NCI-H2107 treated with DMSO at 0.1 percent for 48 hours (cell line): ENCODE results near the gene HSD17B2.

ENCODE experiments used
- DNase-seq: peaks from one replicate; lab custom pipeline; 2025; ENCODE audit not compliant: unreplicated experiment; lab: John Stamatoyannopoulos, UW

HSD17B2 gene

GRCh38 chr16:82047374-82047773, 12.3 kb downstream of the HSD17B2 start:
- no peak for DNase-seq

DNA sequence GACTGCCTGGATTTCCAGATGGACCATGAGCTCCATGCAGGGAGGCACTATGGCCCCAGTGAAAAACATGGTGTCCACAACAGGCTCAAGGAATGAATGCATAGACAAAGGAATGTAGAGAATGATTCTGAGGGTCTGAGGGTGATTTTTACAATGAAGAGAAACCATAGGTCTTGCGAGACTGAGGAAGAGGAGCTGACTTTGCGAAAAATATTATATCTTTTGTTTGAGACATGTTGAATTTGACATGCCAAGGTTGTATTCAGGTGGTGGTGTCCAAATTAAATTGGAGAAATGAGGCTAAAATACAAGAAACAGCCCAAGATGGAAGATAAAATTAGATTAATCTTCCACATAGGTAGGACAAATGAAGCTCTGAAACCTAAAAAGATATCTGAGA, 12.7 kb downstream of the HSD17B2 start:
- DNase-seq: no peak

- no peak for DNase-seq
Observed at GRCh38 chr16:82049484-82049883, 14.4 kb downstream of the HSD17B2 start.

GRCh38 chr16:82050506-82050905, 15.5 kb downstream of the HSD17B2 start:
- DNase-seq: no peak

DNA sequence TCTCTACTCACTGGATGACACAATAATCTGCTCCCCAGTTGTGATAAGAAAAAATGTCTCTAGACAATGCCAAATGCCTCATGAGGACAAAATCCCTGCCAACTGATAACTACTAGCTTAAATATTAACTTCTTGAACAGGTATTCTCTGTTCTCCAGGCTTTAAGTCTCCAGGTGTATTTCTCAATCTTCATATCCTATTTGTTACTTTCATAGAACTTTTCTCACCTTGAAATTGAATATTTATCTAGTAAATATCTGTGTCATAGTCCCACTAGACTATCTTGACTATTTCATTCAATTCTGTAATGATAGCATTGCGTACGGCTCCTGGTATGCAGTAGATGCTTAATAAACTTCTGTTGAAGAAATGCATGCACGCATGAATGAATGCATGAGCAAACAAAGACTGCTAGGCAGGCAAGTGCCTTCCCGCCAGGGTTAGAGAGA, 15.9 kb downstream of the HSD17B2 start:
- DNase-seq: no peak

DNA sequence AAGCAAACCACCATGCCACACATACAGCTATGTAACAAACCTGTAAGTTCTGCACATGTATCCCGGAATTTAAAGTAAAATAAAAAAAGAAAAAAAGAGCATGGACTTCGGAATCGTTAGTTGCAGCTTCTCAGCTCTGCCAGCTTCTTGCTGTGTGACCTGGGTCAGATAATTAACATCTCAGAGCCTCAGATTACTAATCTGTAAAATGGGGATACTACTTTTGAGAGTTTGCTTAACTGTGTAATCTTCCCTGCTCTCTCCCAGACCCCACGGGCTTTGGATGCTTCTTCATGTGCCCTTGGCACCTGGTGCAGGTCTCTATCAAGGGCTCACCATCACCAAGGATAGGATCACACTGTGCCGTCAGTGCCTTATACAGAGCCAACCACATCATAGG, 16.6 kb downstream of the HSD17B2 start:
- no peak for DNase-seq

- DNase-seq: no peak
Observed at GRCh38 chr16:82055117-82055516, 20.1 kb downstream of the HSD17B2 start.

GRCh38 chr16:82055728-82056549, 20.9 kb downstream of the HSD17B2 start:
- no peak for DNase-seq

DNA sequence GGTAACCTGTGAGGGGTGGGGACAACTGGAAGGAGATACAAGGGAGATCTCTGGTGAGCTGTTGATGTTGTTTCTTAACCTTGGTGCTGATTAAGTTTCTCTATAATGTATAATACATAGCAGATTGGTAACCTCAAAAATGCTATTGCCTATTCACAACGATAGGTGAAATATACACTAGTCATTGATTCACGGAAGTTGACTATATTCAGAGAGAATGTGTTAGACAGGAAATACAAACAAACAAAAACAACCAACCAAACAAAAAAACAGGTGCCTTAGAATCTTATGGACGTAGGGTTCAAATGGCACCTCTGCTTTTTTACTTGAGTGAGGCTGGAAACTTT, 21.5 kb downstream of the HSD17B2 start:
- no peak for DNase-seq

GRCh38 chr16:82059161-82059982, 24.3 kb downstream of the HSD17B2 start:
- DNase-seq: no peak

DNA sequence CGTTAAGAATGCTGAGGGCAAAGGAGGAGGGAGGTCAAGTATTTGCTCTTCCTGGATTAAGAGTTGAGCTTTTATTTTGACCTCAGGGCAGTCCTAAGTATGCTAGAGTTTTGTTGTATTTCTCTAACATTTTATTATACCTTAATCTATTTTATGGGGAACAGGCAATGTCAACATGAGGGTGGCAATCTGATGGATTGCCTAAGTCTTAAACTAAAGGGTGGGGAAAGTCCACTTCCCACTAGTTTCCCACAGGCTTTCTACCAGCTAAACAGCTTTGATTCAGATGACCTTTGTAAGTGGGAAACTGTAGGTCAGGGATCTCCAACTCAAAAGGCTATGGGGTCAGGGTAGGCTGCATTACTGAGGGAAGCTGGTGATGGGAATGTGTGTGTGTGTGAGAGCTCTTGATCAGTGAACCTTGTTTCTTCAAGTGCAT, 24.9 kb downstream of the HSD17B2 start:
- no peak for DNase-seq

DNA sequence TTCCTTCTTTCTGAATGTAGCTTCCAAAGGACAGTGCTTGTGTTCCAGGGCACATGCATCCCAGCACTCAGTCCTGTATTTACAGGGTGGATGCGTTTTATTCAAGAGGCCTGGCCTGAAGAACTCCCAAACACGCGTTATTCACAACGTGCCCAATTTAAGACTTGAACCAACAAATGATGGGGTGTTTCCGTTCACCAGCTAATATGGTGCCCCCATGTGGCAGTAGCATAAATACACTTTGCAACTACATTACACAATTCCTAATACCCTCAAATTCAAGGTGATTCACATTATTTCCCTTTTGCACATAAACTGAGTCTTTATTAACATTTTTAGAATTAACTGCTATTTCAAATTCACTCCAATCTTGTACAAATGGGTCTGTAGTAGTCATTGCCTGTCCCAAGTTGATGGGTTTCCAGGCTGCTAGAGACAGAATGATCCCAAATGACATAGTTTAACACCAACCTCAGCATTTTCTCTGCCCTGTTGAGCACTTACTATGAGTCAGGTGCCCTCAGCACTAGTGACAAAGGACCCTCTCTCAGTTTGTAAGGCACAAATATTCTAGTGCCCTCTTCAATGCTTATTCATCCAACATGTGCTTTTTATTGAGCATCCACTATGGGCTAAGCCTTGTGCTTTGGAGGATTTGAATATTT, 26.9 kb downstream of the HSD17B2 start:
- DNase-seq: peak; percentile 3

GRCh38 chr16:82062645-82063058, 27.6 kb downstream of the HSD17B2 start:
- no peak for DNase-seq

- no peak for DNase-seq
Observed at GRCh38 chr16:82063456-82064082, 28.5 kb downstream of the HSD17B2 start.

GRCh38 chr16:82067042-82067803, 32.2 kb downstream of the HSD17B2 start:
- no peak for DNase-seq

DNA sequence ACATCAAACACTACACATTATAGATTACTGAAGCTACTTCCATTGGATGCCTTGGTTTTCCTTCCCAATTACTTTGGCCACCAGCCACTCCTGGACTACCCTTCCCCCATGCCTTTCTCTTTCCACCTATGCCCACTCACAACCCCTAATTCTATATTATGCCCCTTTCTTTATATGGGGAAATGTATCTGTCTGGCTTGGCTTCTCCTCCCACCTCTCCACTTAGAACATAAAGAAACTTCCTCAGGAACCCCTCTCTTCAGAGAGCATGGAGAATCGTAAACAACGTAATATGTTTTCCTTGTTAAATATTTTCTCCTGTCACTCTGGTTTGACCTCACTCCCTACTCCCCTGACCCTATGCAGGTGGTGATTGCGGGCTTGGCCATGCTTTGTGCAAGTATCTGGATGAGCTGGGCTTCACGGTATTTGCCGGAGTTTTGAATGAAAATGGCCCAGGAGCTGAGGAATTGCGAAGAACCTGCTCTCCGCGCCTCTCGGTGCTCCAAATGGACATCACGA, 32.8 kb downstream of the HSD17B2 start:
- DNase-seq: no peak

DNA sequence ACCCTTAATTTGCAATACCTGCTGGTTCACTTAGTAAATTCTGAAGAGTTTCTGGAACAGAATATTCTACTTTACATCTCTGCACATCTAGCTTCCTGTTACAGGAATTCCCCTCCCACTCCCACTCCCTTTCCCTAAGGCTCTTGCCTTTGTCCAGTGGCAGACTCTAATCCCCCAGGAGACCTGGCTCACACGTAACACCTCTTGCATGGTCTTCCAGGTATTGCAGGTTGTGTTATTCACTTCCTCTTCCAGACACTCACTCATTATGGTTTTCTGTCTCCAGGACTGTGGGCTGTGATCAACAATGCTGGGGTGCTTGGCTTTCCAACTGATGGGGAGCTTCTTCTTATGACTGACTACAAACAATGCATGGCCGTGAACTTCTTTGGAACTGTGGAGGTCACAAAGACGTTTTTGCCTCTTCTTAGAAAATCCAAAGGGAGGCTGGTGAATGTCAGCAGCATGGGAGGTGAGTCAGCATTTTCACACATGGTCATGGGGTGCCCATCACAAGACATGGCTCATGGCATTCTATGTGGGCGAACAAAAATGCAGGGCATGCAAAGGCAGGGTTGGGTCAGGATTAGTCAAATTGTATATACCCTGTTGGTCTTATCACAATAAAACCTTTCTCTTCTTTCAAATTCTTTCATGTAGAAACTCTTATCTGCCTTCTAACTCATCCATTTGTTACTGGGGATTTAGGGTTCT, 35.8 kb downstream of the HSD17B2 start:
- no peak for DNase-seq

DNA sequence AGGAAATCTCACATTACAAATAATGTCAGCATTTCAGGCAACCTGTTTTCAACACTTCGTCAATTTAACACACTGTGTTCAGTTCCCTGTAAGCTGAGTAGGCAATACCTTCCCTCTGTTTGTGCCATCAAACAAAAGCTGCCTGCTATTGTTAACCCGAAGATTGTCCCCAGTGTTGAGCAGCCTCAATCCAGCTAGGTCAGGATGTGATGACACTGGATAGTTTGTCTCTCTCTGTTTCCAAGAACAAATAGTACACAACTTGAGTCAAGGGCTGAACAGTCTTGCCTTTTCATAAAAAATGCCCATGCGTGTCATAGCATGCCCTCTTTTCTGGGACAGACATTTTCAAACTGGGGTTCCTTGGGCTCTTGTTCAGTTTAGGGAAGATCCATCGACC, 36.4 kb downstream of the HSD17B2 start:
- DNase-seq: no peak

DNA sequence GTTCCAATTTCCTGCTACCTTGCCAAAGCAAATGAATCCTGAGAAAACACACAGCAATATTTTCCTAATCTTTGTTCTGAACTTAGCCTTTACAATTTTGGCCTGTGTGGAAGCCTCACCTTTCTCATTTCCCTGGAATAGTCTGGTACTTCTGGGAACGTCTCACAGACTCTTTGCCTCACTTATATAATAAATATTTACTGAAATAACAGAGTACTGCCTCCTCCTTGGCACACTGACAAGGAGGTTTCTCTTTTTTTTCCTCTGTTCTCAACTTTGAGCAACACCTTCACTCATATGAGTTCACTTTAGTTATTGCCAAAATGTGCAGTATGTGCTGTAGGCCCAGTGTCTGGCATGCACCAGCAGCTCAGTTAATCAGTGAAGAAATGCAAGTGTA, 37.3 kb downstream of the HSD17B2 start:
- DNase-seq: no peak
